ENCODE data around the gene RPIA. TPM values are rescaled to one million over a fixed set of nuclear protein-coding genes. Genes with fewer than 3 reads are reported as not detected.
A peak's percentile ranks its signal among the peaks of the same experiment; 100 is the strongest.

RPIA gene
- total RNA-seq, 1 donor from 2014 or later, result 30.8 TPM

DNA sequence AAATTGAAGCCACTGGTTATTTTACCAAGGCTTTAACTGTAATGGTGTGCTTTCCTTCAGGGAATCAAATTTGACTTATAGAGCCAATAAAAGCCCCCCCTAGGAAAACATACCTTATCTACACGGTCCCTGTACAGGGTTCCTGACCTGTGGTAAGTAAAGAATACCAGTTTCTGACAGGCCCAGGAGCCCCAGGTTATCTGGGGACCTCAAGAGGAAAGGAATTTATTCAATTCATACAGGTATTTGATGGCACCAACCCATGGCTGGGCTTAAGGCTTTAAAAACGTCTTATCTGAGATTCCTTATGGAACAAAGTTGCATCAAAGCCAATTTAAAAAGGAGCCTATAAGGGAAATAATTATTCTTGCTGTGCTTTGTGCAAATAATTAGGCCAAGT lies 7.0 kb upstream of the RPIA start:
- TF ChIP-seq, protein P1, sequence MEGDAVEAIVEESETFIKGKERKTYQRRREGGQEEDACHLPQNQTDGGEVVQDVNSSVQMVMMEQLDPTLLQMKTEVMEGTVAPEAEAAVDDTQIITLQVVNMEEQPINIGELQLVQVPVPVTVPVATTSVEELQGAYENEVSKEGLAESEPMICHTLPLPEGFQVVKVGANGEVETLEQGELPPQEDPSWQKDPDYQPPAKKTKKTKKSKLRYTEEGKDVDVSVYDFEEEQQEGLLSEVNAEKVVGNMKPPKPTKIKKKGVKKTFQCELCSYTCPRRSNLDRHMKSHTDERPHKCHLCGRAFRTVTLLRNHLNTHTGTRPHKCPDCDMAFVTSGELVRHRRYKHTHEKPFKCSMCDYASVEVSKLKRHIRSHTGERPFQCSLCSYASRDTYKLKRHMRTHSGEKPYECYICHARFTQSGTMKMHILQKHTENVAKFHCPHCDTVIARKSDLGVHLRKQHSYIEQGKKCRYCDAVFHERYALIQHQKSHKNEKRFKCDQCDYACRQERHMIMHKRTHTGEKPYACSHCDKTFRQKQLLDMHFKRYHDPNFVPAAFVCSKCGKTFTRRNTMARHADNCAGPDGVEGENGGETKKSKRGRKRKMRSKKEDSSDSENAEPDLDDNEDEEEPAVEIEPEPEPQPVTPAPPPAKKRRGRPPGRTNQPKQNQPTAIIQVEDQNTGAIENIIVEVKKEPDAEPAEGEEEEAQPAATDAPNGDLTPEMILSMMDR (conservative IDR thresholded peaks at IDR 0.05), result no peak
- Mint-ChIP-seq H3K27ac (ENCODE audit: unreplicated experiment) (no peak overlapping the region), H3K36me3 (ENCODE audit: low read depth) (peaks cover 33% of the 10 kb centered on the region), H3K9me3 (peaks cover 27% of the 10 kb centered on the region), H3K4me3 (no peak overlapping the region), H3K4me1 (peaks cover 1% of the 10 kb centered on the region), H3K27me3 (ENCODE audit: low read depth) (peaks cover 8% of the 10 kb centered on the region)
- DNase-seq (ENCODE audit: low read depth, low spot score), result no peak

DNA sequence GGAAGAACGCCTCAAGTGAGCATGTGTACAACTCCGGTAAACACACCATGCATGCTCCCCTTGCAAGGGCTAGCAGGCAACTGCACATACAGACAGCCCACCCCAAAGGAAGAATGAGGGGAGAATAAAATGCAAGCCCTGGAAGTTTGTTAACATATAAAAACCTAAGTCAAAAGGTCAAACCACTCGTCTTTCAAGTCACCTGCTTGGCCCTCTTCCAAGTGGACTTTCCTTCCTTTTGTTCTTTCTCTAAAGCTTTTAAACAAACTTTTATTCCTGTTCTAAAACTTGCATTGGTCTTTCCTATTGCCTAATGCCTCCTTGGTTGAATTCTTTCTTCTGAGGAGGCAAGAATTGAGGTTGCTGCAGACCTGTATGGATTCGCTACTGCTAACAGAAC lies 5.2 kb upstream of the RPIA start:
- peaks cover 39% of the 10 kb centered on the region for H3K9me3 Mint-ChIP-seq
- peaks cover 42% of the 10 kb centered on the region for H3K36me3 Mint-ChIP-seq (ENCODE audit: low read depth)
- TF ChIP-seq, protein P1 (conservative IDR thresholded peaks at IDR 0.05), result no peak
- H3K27ac Mint-ChIP-seq (ENCODE audit: unreplicated experiment), result no peak overlapping the region
- no peak for DNase-seq (ENCODE audit: low read depth, low spot score)
- H3K27me3 Mint-ChIP-seq (ENCODE audit: low read depth), result no peaks in the 10 kb centered on the region
- peaks cover 19% of the 10 kb centered on the region for H3K4me1 Mint-ChIP-seq
- H3K4me3 Mint-ChIP-seq, result no peak overlapping the region

DNA sequence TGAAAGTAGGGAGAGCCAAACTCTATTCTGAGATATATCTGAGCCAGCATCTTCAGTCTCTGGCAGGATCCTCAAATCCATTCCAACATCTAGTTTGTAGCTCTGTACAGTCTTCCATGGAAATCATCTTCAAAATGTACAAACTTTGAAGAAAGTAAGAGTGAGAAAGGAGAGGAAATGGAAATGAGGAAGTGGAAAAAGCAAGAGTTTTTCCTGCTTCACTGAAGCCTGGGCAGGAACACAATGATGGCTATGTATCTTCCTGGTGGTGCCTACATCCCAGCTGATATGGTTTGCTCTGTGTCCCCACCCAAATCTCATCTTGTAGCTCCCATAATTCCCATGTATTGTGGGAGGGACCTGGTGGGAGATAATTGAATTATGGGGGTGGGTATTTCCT lies 4.1 kb upstream of the RPIA start:
- peaks cover 38% of the 10 kb centered on the region for H3K9me3 Mint-ChIP-seq

DNA sequence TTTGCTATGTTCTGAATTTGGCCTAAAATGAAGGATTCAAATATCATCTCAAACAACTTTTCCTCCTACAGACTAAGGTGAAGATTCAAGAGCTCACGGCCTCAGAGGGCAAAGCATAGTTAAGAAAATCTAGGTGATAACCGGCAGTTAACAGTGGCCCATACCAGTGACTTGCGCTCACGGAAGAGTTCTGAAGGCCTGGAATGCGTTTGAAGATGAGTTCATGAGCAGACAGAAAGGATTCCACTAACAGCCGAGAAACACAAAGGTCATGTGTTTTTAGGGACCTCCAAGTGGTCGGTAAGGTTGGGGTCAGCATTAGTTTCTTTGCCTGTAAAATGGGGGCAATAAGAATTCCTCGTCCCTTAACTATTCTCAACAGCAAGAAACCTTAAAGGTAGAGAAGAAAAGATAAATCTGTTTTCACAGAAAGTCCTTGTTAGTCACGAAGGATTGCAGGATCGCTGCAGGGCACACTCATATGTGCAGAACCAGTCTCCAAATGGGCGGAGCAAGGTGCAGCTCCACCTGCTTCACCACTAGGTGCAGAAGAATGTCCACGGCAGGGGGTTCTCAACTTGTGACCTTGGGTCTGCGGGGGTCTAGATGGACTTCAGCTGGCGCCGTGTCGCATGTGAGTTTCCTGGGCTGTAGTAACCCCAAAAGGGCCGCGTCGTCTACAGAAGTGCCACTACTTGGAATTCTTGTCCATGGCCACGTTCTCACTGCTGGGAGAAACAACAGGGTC lies 708 bp upstream of the RPIA start:
- Mint-ChIP-seq H3K27me3 (ENCODE audit: low read depth) (no peaks in the 10 kb centered on the region), H3K36me3 (ENCODE audit: low read depth) (peaks cover 28% of the 10 kb centered on the region), H3K9me3 (peaks cover 26% of the 10 kb centered on the region), H3K4me3 (peak overlapping the region; percentile 95), H3K27ac (ENCODE audit: unreplicated experiment) (peak overlapping the region; percentile 86), H3K4me1 (peaks cover 38% of the 10 kb centered on the region)
- DNase-seq (ENCODE audit: low read depth, low spot score), result no peak
- TF ChIP-seq, protein P1 (conservative IDR thresholded peaks at IDR 0.05), result peak; percentile 49

More for the DNA sequence above, 4.1 kb upstream of the RPIA start:
- peaks cover 27% of the 10 kb centered on the region for H3K4me1 Mint-ChIP-seq
- TF ChIP-seq, protein P1 (conservative IDR thresholded peaks at IDR 0.05), result no peak
- no peak overlapping the region for H3K4me3 Mint-ChIP-seq
- H3K36me3 Mint-ChIP-seq (ENCODE audit: low read depth), result peaks cover 41% of the 10 kb centered on the region
- no peak for DNase-seq (ENCODE audit: low read depth, low spot score)
- H3K27ac Mint-ChIP-seq (ENCODE audit: unreplicated experiment), result no peak overlapping the region
- H3K27me3 Mint-ChIP-seq (ENCODE audit: low read depth), result no peaks in the 10 kb centered on the region

DNA sequence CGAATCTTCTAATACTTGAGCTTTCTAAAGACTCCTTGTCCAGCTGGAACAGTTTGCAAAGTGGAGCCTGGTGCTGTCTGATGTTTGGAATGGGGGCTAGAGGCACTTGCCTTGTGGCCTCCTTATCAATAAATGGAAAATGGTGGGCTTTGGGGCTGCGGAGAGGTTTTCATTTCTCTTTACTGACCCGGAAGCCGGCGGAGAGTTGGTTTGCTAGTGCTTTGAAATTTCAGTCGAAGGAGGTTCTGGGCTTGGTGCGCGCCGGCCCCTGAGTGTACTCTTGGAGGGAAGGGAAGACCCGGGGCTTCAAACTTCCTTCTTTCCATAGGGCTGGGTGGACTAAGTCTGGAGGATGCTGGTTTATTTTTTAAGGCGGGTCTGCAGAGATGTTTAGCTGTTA lies 714 bp downstream of the RPIA start:
- DNase-seq (ENCODE audit: low read depth, low spot score), result no peak

More for the DNA sequence above, 714 bp downstream of the RPIA start:
- no peak overlapping the region for H3K27ac Mint-ChIP-seq (ENCODE audit: unreplicated experiment)
- H3K27me3 Mint-ChIP-seq (ENCODE audit: low read depth), result no peaks in the 10 kb centered on the region
- H3K4me3 Mint-ChIP-seq, result peak overlapping the region; percentile 95
- H3K4me1 Mint-ChIP-seq, result peaks cover 38% of the 10 kb centered on the region
- H3K36me3 Mint-ChIP-seq (ENCODE audit: low read depth), result peaks cover 26% of the 10 kb centered on the region
- TF ChIP-seq, protein P1 (conservative IDR thresholded peaks at IDR 0.05), result no peak
- peaks cover 24% of the 10 kb centered on the region for H3K9me3 Mint-ChIP-seq
